Lung (tissue), 12 donors: Measurements from ENCODE around the gene FAM25A. TPM values are rescaled to one million over a fixed set of nuclear protein-coding genes. Genes with fewer than 3 reads are reported as not detected.

Experiments
- ATAC-seq: fragments of 200-7000 bp; cut with Tn5 transposase; one replicate; pipeline ENCODE4 v1.9.1; 2020; ENCODE audit warnings: moderate number of reproducible peaks; ENCODE audit not compliant: insufficient read depth, low FRiP score
- DNase-seq, 3 donors: peaks; one replicate each; pipeline ENCODE4 v3.0.0-alpha.2; 2013 to 2017
- H3K27ac ChIP-seq, 2 donors: one replicate each; pipeline ENCODE4 v1.5.1; 2013; ENCODE audit warnings: mild to moderate bottlenecking in 2 of 2, moderate library complexity in 2 of 2, control low read depth in 1 of 2, inconsistent platforms in 1 of 2, low read depth in 1 of 2, low read length in 1 of 2
- H3K27me3 ChIP-seq, 3 donors: one replicate each; pipeline ENCODE4 v1.5.1; 2013; ENCODE audit warnings: low read length in 2 of 3; ENCODE audit not compliant: control insufficient read depth in 3 of 3, insufficient read depth in 3 of 3
- H3K36me3 ChIP-seq, 4 donors: one replicate each; pipeline ENCODE4 v1.5.1; 2013; ENCODE audit warnings: low read length in 4 of 4, mild to moderate bottlenecking in 1 of 4, moderate library complexity in 1 of 4; ENCODE audit not compliant: control insufficient read depth in 4 of 4, insufficient read depth in 4 of 4
- H3K4me1 ChIP-seq, 5 donors: one replicate each; pipeline ENCODE4 v1.5.1; 2013; ENCODE audit warnings: low read length in 5 of 5, mild to moderate bottlenecking in 2 of 5, moderate library complexity in 1 of 5; ENCODE audit not compliant: control insufficient read depth in 5 of 5, insufficient read depth in 5 of 5
- H3K4me3 ChIP-seq: one replicate; pipeline ENCODE4 v1.5.1; 2013; ENCODE audit warnings: mild to moderate bottlenecking, control low read depth, moderate library complexity
- H3K9ac ChIP-seq, 2 donors: one replicate each; pipeline ENCODE4 v1.5.1; 2013; ENCODE audit warnings: low read length in 2 of 2, control low read depth in 1 of 2; ENCODE audit not compliant: insufficient read depth in 1 of 2
- H3K9me3 ChIP-seq, 4 donors: one replicate each; pipeline ENCODE4 v1.5.1; 2013; ENCODE audit warnings: low read length in 3 of 4, mild to moderate bottlenecking in 1 of 4, moderate library complexity in 1 of 4; ENCODE audit not compliant: control insufficient read depth in 4 of 4, insufficient read depth in 3 of 4
- WGBS, 2 donors: extraction: QIAGEN DNeasy Blood & Tissue Kit; methylation state at CpG; one replicate each; pipeline ENCODE4 v1.1.7; 2013; 5-methylcytosine and 5-hydroxymethylcytosine counted together
- polyA plus RNA-seq, 2 donors: library from polyadenylated mRNA; stranded (reverse); fragments of 200-250 nt; gene quantifications; one replicate each; pipeline ENCODE4 v1.2.1, GENCODE V29; 2013
- total RNA-seq, 2 donors: library from RNA; depleted of rRNA in 1 of 2; stranded (reverse); fragments of >200 nt in 1 of 2; gene quantifications; one replicate each; pipeline ENCODE4 v1.2.1, GENCODE V29; 2014 to 2021
- TF ChIP-seq, protein P1 (sequence below): IDR thresholded peaks from 2 replicates; pipeline ENCODE4 v1.5.1; 2012; ENCODE audit warnings: mild to moderate bottlenecking; ENCODE audit errors: control extremely low read depth, extremely low read depth
- donor health status: control.
- donor health status: control.
- donor health status: Bipolar disorder and iron deficiency.
- donor health status: healthy.
- donor health status: DM: yes; HTN: yes; CAD: no.

The FAM25A gene
- total and polyA plus RNA-seq, 4 donors = 0.45 TPM; not detected in 3

GRCh38 chr10:87066178-87066577 lies 46.1 kb downstream of the FAM25A start:
- no peaks in the 10 kb centered on the region for H3K4me1 ChIP-seq
- DNase-seq (no peak), ATAC-seq (no peak)
- WGBS, 2 donors = 93 to 98% methylated on average over 2 of the region's 2 CpGs
- no peak overlapping the region for H3K4me3 ChIP-seq
- no peaks in the 10 kb centered on the region for H3K9me3 ChIP-seq
- H3K27ac ChIP-seq = no peak overlapping the region
- TF ChIP-seq, protein P1, sequence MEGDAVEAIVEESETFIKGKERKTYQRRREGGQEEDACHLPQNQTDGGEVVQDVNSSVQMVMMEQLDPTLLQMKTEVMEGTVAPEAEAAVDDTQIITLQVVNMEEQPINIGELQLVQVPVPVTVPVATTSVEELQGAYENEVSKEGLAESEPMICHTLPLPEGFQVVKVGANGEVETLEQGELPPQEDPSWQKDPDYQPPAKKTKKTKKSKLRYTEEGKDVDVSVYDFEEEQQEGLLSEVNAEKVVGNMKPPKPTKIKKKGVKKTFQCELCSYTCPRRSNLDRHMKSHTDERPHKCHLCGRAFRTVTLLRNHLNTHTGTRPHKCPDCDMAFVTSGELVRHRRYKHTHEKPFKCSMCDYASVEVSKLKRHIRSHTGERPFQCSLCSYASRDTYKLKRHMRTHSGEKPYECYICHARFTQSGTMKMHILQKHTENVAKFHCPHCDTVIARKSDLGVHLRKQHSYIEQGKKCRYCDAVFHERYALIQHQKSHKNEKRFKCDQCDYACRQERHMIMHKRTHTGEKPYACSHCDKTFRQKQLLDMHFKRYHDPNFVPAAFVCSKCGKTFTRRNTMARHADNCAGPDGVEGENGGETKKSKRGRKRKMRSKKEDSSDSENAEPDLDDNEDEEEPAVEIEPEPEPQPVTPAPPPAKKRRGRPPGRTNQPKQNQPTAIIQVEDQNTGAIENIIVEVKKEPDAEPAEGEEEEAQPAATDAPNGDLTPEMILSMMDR = no peak
- peaks cover 13 to 42% (median 29%) of the 10 kb centered on the region in 4 donors for H3K36me3 ChIP-seq
- no peak overlapping the region for H3K9ac ChIP-seq
- H3K27me3 ChIP-seq = no peaks in the 10 kb centered on the region

DNA sequence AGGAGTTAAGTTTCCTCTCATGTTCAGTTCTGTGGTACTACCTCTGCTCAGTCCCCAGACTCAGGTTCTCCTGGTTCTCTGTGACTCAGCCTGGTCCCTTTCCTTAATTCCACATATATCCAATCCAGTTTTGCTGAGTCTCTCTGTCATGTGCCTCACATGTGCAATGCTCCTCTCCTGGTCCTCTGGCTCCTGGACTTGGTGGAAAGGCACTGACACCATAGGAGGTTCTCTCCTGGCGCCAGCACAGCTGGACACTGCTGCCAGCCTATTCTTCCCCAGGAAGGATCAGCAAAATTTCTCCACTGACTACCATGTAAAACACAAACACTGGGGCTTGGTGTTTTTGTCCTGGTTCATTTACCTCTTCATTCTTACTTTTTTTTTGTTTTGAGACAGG lies 46.8 kb downstream of the FAM25A start:
- Histone ChIP-seq H3K27me3 (no peaks in the 10 kb centered on the region), H3K27ac (no peak overlapping the region), H3K4me3 (no peak overlapping the region), H3K4me1 (no peaks in the 10 kb centered on the region), H3K36me3 (peaks cover 9 to 42% (median 26%) of the 10 kb centered on the region in 4 donors), H3K9me3 (no peaks in the 10 kb centered on the region), H3K9ac (no peak overlapping the region)
- no peak for ATAC-seq
- TF ChIP-seq, protein P1 = no peak
- no peak for DNase-seq
- WGBS, 2 donors = 94 to 100% methylated on average over 1 of the region's 1 CpG

GRCh38 chr10:87068281-87068680 lies 48.2 kb downstream of the FAM25A start:
- peaks cover 9 to 42% (median 30%) of the 10 kb centered on the region in 4 donors for H3K36me3 ChIP-seq
- TF ChIP-seq, protein P1 = no peak
- no peak for ATAC-seq

GRCh38 chr10:87072449-87072848 lies 52.4 kb downstream of the FAM25A start:
- no peak overlapping the region for H3K4me3 ChIP-seq
- H3K9ac ChIP-seq = no peak overlapping the region
- DNase-seq (no peak), ATAC-seq (no peak)
- peaks cover 9 to 29% (median 19%) of the 10 kb centered on the region in 4 donors for H3K36me3 ChIP-seq
- WGBS, 2 donors = 76 to 87% methylated on average over 2 of the region's 2 CpGs
- no peaks in the 10 kb centered on the region for H3K9me3 ChIP-seq
- no peaks in the 10 kb centered on the region for H3K4me1 ChIP-seq
- no peaks in the 10 kb centered on the region for H3K27me3 ChIP-seq
- H3K27ac ChIP-seq = no peak overlapping the region
- TF ChIP-seq, protein P1 = no peak

More at GRCh38 chr10:87068281-87068680, 48.2 kb downstream of the FAM25A start:
- no peak for DNase-seq
- H3K27ac ChIP-seq = no peak overlapping the region
- no peaks in the 10 kb centered on the region for H3K4me1 ChIP-seq
- no peak overlapping the region for H3K9ac ChIP-seq
- no peaks in the 10 kb centered on the region for H3K27me3 ChIP-seq
- 88 to 89% methylated on average over 1 of the region's 1 CpG for WGBS, 2 donors
- H3K4me3 ChIP-seq = no peak overlapping the region
- H3K9me3 ChIP-seq = no peaks in the 10 kb centered on the region
